Testis (tissue), 2 donors: Measurements from ENCODE around the gene ANK2.

Experiments
- CTCF ChIP-seq, 3 experiments: fragments of 450-650 bp in 2 of 3; fragments of 200-600 bp in 1 of 3; sonication (generic) in 1 of 3; IDR thresholded peaks; one replicate each; pipeline ENCODE4 v1.5.1; 2016 to 2019; ENCODE audit warnings: antibody characterized with exemption in 3 of 3, mild to moderate bottlenecking in 2 of 3, moderate library complexity in 1 of 3
- POLR2A ChIP-seq: fragments of 450-650 bp; IDR thresholded peaks from one replicate; pipeline ENCODE4 v1.6.1; 2017; ENCODE audit warnings: antibody characterized with exemption, mild to moderate bottlenecking, moderate library complexity

DNA sequence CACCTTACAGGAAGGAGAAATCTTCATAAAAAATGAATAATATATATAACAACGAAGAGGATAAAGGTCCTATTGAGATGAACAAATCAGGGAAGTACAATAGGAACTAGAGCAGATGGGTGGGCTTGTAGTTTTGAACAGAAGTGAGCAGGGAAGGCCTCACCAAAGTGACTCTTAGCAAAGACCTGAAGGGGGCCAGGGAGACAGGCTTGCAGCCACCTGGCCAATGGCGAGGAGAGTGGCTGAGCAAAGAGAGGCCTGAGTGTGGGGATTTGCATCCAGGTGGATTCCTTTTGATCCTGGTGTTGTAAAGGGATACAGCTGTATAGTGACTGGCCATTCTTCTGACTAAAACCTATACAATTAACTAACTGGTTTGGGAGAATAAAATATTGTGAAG is 358.0 kb downstream of the ANK2 start:
- TF ChIP-seq CTCF (IDR thresholded peaks at IDR 0.05) (no peak), POLR2A (no peak)
